GM23338 (cell line): Measurements from ENCODE around the gene LDHB. TPM values are rescaled to one million over a fixed set of nuclear protein-coding genes. Genes with fewer than 3 reads are reported as not detected.
A peak's percentile ranks its signal among the peaks of the same experiment; 100 is the strongest.

Source experiments
- ATAC-seq: fragments of 200-7000 bp; cut with Tn5 transposase; 3 replicates; pipeline ENCODE4 v1.9.1; 2020
- DNase-seq: peaks from one replicate; pipeline ENCODE4 v3.0.0-alpha.2; 2015; ENCODE audit warnings: low spot score
- H2AFZ ChIP-seq: fragments of 200-600 bp; sonication (generic); 2 replicates; pipeline ENCODE4 v1.8.0; 2016; ENCODE audit warnings: antibody characterized with exemption, mild to moderate bottlenecking, moderate library complexity
- H3F3A ChIP-seq: fragments of 200-600 bp; sonication (generic); replicated peaks from 2 replicates; pipeline ENCODE4 v1.8.0; 2017; ENCODE audit warnings: antibody characterized with exemption, mixed run types, low read depth
- H3K27ac ChIP-seq: fragments of 200-600 bp; sonication (generic); 2 replicates; pipeline ENCODE4 v1.6.1; 2016; ENCODE audit warnings: low read depth
- H3K27me3 ChIP-seq: fragments of 200-600 bp; sonication (generic); 2 replicates; pipeline ENCODE4 v1.8.0; 2016; ENCODE audit warnings: mild to moderate bottlenecking, mixed run types, moderate library complexity; ENCODE audit not compliant: insufficient read depth
- H3K36me3 ChIP-seq: fragments of 200-600 bp; sonication (generic); 2 replicates; pipeline ENCODE4 v1.8.0; 2016; ENCODE audit warnings: mild to moderate bottlenecking; ENCODE audit not compliant: insufficient read depth
- H3K4me1 ChIP-seq: fragments of 200-600 bp; sonication (generic); 2 replicates; pipeline ENCODE4 v1.8.0; 2016; ENCODE audit warnings: mild to moderate bottlenecking, moderate library complexity; ENCODE audit not compliant: insufficient read depth
- H3K4me2 ChIP-seq: fragments of 200-600 bp; sonication (generic); 2 replicates; pipeline ENCODE4 v1.7.1; 2017; ENCODE audit warnings: mixed run types
- H3K4me3 ChIP-seq: fragments of 200-600 bp; sonication (generic); 2 replicates; pipeline ENCODE4 v1.6.1; 2016; ENCODE audit warnings: mixed run types
- H3K79me2 ChIP-seq: fragments of 200-600 bp; sonication (generic); replicated peaks from 2 replicates; pipeline ENCODE4 v1.8.0; 2017; ENCODE audit warnings: mild to moderate bottlenecking; ENCODE audit not compliant: insufficient read depth
- H3K9me2 ChIP-seq: fragments of 200-600 bp; sonication (generic); 2 replicates; pipeline ENCODE4 v1.8.0; 2017; ENCODE audit not compliant: insufficient read depth
- H4K20me1 ChIP-seq: fragments of 200-600 bp; sonication (generic); replicated peaks from 2 replicates; pipeline ENCODE4 v1.8.0; 2017; ENCODE audit warnings: mild to moderate bottlenecking; ENCODE audit not compliant: insufficient read depth
- H3K27ac Mint-ChIP-seq: 2 replicates; pipeline ENCODE4 v1.8.0; 2020; ENCODE audit warnings: inconsistent platforms, mild to moderate bottlenecking, moderate library complexity, mixed read lengths
- H3K27me3 Mint-ChIP-seq: 3 replicates; pipeline ENCODE4 v1.8.0; 2022; ENCODE audit warnings: low read depth, mild to moderate bottlenecking, moderate library complexity, mixed read lengths, inconsistent platforms; ENCODE audit not compliant: insufficient read depth, poor library complexity
- H3K36me3 Mint-ChIP-seq: 3 replicates; pipeline ENCODE4 v1.8.0; 2021; ENCODE audit warnings: low read depth, mild to moderate bottlenecking, inconsistent platforms, moderate library complexity, mixed read lengths
- H3K4me1 Mint-ChIP-seq: 3 replicates; pipeline ENCODE4 v1.8.0; 2020; ENCODE audit warnings: mild to moderate bottlenecking, inconsistent platforms, mixed read lengths
- H3K4me3 Mint-ChIP-seq: 3 replicates; pipeline ENCODE4 v1.8.0; 2021; ENCODE audit warnings: moderate library complexity, mild to moderate bottlenecking, inconsistent platforms, mixed read lengths
- H3K9me3 Mint-ChIP-seq: 3 replicates; pipeline ENCODE4 v1.8.0; 2020; ENCODE audit warnings: moderate library complexity, mild to moderate bottlenecking, inconsistent platforms, mixed read lengths
- CREB1 ChIP-seq: fragments of 250-450 bp; sonication (Bioruptor Pico); IDR thresholded peaks from 2 replicates; pipeline ENCODE4 v1.5.0; 2020; ENCODE audit warnings: low read depth, mild to moderate bottlenecking, moderate library complexity
- EZH2 ChIP-seq: fragments of 200-600 bp; sonication (generic); IDR thresholded peaks from one replicate; pipeline ENCODE4 v1.8.0; 2017; ENCODE audit warnings: antibody characterized with exemption, mild to moderate bottlenecking, low read depth; ENCODE audit not compliant: unreplicated experiment
- EZH2phosphoT487 ChIP-seq: fragments of 200-600 bp; sonication (generic); IDR thresholded peaks from one replicate; pipeline ENCODE4 v1.8.1; 2018; ENCODE audit warnings: antibody characterized with exemption; ENCODE audit not compliant: unreplicated experiment
- ZNF114 ChIP-seq: fragments of 250-450 bp; sonication (Bioruptor Pico); IDR thresholded peaks from 2 replicates; pipeline ENCODE4 v1.5.0; 2020; ENCODE audit warnings: mild to moderate bottlenecking, moderate library complexity
- ZNF331 ChIP-seq: fragments of 250-450 bp; sonication (Bioruptor Pico); IDR thresholded peaks from 2 replicates; pipeline ENCODE4 v1.5.0; 2020; ENCODE audit warnings: low read depth, mild to moderate bottlenecking, moderate library complexity
- polyA plus RNA-seq: library from polyadenylated mRNA; unstranded; fragments of >200 nt; fragmentation: Nextera tagmentation; extraction: Ambion mirVana; gene quantifications from 2 replicates; pipeline ENCODE4 v1.2.1, GENCODE V29; 2016
- total RNA-seq: library from RNA; depleted of rRNA; stranded (reverse); fragments of >200 nt; shearing (Covaris generic); gene quantifications from 2 replicates; pipeline ENCODE4 v1.2.3, GENCODE V29; 2014
- TF ChIP-seq, protein P1 (sequence below): IDR thresholded peaks from 2 replicates; pipeline ENCODE4 v1.6.1; 2016; ENCODE audit warnings: antibody characterized with exemption
- TF ChIP-seq, protein P2 (sequence below): IDR thresholded peaks from one replicate; pipeline ENCODE4 v1.6.1; 2018; ENCODE audit warnings: antibody characterized with exemption; ENCODE audit not compliant: unreplicated experiment
- TF ChIP-seq, protein P3 (sequence below), 2 experiments: fragments of 200-600 bp in 1 of 2; sonication (generic) in 1 of 2; conservative IDR thresholded peaks; 2 replicates each; pipeline versions ENCODE4 v1.5.1 to v1.6.1; 2016 to 2017; ENCODE audit warnings: antibody characterized with exemption in 2 of 2, low read depth in 2 of 2, mild to moderate bottlenecking in 2 of 2, moderate library complexity in 1 of 2

The LDHB gene
- total and polyA plus RNA-seq, 2 experiments from 2014 or later: 1,537 to 1,990 TPM

DNA sequence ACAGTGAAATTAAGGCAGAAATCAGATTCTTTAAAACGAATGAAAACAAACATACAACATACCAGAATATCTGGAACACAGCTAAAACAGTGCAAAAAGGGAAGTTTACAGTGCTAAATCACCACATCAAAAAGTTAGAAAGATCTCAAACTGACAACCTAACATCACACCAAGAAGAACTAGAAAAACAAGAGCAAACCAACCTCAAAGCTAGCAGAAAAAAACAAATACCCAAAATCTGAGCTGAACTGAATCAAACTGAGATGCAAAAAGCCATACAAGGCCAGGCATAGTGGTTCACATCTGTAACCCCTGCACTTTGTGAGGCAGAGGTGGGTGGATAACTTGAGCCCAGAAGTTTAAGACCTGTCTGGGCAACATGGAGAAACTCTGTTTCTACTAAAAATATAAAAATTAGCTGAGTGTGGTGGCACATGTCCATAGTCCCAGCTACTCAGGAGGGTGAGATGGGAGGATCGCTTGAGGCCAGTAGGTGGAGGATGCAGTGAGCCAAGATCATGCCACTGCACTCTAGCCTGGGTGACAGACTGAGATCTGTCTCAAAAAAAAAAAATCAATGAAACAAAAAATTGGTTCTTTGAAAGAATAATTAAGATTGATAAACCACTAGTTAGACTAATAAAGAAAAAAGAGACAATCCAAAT, 33.2 kb upstream of the LDHB start:
- peaks cover 8% of the 10 kb centered on the region for H3K27me3 Mint-ChIP-seq

DNA sequence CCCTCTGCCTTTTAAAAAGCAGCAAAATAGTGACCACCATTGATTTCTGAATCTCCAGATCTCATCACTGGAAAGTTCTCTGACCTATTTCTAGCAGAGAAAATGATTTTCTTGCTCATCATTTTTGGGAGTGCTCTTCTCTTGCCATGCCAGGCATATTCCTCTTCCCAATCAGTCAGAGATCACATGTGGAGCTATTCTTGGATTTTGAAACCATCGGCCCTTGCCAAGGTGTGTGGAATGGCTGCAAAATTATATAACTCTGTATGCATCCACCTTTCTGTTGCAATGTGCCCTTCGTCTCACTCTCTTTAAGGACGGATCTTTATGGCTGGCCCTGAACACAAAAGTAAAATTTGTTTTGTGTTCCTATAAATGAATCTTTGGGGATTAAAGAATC, 25.5 kb upstream of the LDHB start:
- no peaks in the 10 kb centered on the region for H3K4me1 Mint-ChIP-seq
- H3K9me3 Mint-ChIP-seq: no peaks in the 10 kb centered on the region
- no peaks in the 10 kb centered on the region for H3K79me2 ChIP-seq
- H3K4me3 Mint-ChIP-seq: no peak overlapping the region
- no peaks in the 10 kb centered on the region for H3K27me3 ChIP-seq
- no peaks in the 10 kb centered on the region for H3K36me3 ChIP-seq
- peaks cover 4% of the 10 kb centered on the region for H3K27me3 Mint-ChIP-seq
- no peak overlapping the region for H3K4me3 ChIP-seq
- H3K27ac Mint-ChIP-seq: no peak overlapping the region
- DNase-seq (no peak), ATAC-seq (no peak)
- no peaks in the 10 kb centered on the region for H3K9me2 ChIP-seq
- H3K4me1 ChIP-seq: no peaks in the 10 kb centered on the region
- H3K36me3 Mint-ChIP-seq: no peaks in the 10 kb centered on the region
- no peak overlapping the region for H3K4me2 ChIP-seq
- H4K20me1 ChIP-seq: no peaks in the 10 kb centered on the region
- no peak overlapping the region for H3K27ac ChIP-seq
- no peaks in the 10 kb centered on the region for H3F3A ChIP-seq
- TF ChIP-seq ZNF331 (CRISPR knock-in tag): no peak
- TF ChIP-seq EZH2: no peak
- no peak for TF ChIP-seq ZNF114 (CRISPR knock-in tag)
- no peak for TF ChIP-seq CREB1 (CRISPR knock-in tag)
- TF ChIP-seq, protein P1, sequence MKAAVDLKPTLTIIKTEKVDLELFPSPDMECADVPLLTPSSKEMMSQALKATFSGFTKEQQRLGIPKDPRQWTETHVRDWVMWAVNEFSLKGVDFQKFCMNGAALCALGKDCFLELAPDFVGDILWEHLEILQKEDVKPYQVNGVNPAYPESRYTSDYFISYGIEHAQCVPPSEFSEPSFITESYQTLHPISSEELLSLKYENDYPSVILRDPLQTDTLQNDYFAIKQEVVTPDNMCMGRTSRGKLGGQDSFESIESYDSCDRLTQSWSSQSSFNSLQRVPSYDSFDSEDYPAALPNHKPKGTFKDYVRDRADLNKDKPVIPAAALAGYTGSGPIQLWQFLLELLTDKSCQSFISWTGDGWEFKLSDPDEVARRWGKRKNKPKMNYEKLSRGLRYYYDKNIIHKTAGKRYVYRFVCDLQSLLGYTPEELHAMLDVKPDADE: no peak
- TF ChIP-seq, protein P2, sequence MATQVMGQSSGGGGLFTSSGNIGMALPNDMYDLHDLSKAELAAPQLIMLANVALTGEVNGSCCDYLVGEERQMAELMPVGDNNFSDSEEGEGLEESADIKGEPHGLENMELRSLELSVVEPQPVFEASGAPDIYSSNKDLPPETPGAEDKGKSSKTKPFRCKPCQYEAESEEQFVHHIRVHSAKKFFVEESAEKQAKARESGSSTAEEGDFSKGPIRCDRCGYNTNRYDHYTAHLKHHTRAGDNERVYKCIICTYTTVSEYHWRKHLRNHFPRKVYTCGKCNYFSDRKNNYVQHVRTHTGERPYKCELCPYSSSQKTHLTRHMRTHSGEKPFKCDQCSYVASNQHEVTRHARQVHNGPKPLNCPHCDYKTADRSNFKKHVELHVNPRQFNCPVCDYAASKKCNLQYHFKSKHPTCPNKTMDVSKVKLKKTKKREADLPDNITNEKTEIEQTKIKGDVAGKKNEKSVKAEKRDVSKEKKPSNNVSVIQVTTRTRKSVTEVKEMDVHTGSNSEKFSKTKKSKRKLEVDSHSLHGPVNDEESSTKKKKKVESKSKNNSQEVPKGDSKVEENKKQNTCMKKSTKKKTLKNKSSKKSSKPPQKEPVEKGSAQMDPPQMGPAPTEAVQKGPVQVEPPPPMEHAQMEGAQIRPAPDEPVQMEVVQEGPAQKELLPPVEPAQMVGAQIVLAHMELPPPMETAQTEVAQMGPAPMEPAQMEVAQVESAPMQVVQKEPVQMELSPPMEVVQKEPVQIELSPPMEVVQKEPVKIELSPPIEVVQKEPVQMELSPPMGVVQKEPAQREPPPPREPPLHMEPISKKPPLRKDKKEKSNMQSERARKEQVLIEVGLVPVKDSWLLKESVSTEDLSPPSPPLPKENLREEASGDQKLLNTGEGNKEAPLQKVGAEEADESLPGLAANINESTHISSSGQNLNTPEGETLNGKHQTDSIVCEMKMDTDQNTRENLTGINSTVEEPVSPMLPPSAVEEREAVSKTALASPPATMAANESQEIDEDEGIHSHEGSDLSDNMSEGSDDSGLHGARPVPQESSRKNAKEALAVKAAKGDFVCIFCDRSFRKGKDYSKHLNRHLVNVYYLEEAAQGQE: no peak
- TF ChIP-seq EZH2phosphoT487: no peak
- peak overlapping the region; percentile 48; the same call in 1 of the 2 replicates for H2AFZ ChIP-seq

More for the DNA sequence above, 33.2 kb upstream of the LDHB start:
- H3K4me1 ChIP-seq: no peaks in the 10 kb centered on the region
- H3F3A ChIP-seq: no peaks in the 10 kb centered on the region
- no peaks in the 10 kb centered on the region for H3K27me3 ChIP-seq
- Mint-ChIP-seq H3K9me3 (peaks cover 11% of the 10 kb centered on the region), H3K27ac (no peak overlapping the region), H3K4me1 (peaks cover 7% of the 10 kb centered on the region; the same call in 1 of the 3 replicates), H3K4me3 (no peak overlapping the region), H3K36me3 (peaks cover 10% of the 10 kb centered on the region; the same call in 2 of the 3 replicates)
- H4K20me1 ChIP-seq: no peaks in the 10 kb centered on the region
- DNase-seq (no peak), ATAC-seq (no peak)
- no peak overlapping the region for H2AFZ ChIP-seq
- no peaks in the 10 kb centered on the region for H3K79me2 ChIP-seq
- H3K36me3 ChIP-seq: no peaks in the 10 kb centered on the region
- H3K4me3 ChIP-seq: no peak overlapping the region
- TF ChIP-seq, protein P3, sequence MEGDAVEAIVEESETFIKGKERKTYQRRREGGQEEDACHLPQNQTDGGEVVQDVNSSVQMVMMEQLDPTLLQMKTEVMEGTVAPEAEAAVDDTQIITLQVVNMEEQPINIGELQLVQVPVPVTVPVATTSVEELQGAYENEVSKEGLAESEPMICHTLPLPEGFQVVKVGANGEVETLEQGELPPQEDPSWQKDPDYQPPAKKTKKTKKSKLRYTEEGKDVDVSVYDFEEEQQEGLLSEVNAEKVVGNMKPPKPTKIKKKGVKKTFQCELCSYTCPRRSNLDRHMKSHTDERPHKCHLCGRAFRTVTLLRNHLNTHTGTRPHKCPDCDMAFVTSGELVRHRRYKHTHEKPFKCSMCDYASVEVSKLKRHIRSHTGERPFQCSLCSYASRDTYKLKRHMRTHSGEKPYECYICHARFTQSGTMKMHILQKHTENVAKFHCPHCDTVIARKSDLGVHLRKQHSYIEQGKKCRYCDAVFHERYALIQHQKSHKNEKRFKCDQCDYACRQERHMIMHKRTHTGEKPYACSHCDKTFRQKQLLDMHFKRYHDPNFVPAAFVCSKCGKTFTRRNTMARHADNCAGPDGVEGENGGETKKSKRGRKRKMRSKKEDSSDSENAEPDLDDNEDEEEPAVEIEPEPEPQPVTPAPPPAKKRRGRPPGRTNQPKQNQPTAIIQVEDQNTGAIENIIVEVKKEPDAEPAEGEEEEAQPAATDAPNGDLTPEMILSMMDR (conservative IDR thresholded peaks at IDR 0.05; ENCODE audit: low read depth in 2 of 2): no peak
- H3K27ac ChIP-seq: no peak overlapping the region
- H3K4me2 ChIP-seq: no peak overlapping the region
- no peaks in the 10 kb centered on the region for H3K9me2 ChIP-seq
